ENCODE results near the gene NPFF. TPM values are rescaled to one million over a fixed set of nuclear protein-coding genes. Genes with fewer than 3 reads are reported as not detected.

NPFF gene
- total and polyA plus RNA-seq, 2 donors (not counting 3 experiments of a cell fraction or from before 2014, with no cell fraction given) = not detected

DNA sequence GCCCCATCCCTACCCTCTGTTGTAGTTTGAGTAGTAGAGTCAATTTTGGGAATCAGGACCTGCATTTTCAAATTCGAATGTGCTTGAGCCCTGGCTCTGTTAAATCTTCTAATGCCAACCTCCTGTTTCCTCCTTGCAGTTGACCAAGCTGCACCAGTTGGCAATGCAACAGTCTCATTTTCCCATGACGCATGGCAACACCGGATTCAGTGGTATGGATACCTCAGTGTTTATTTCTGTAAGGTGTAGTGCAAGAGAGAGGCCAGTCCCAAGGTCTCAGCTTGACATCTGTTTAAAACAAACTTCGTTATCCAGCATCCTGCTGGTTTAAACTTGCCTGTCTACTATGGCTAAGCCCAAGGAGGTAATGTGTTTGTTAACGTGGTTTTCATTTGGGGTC lies 40.2 kb downstream of the NPFF start:
- no peaks in the 10 kb centered on the region for H3K9me1 ChIP-seq (replicated peaks; ENCODE audit: control insufficient read depth, extremely low read depth, insufficient read depth, low read length)
- H3K79me2 ChIP-seq (ENCODE audit: control insufficient read depth, insufficient read depth, low read length) = peaks cover 78% of the 10 kb centered on the region
- H3K27ac ChIP-seq (ENCODE audit: insufficient read depth, low read depth, low read length) = no peak overlapping the region
- DNase-seq (ENCODE audit: low read depth, low spot score) (no peak), FAIRE-seq (no peak)
- CTCF ChIA-PET = interaction anchor here (1.8 kb wide), 1 partner anchor 15 kb away, joined by 4 read pairs; no protein-coding TSS in a partner anchor
- H3K4me1 ChIP-seq (ENCODE audit: control insufficient read depth, extremely low read depth, insufficient read depth, low read length) = no peaks in the 10 kb centered on the region
- no peaks in the 10 kb centered on the region for H3K27me3 ChIP-seq (ENCODE audit: control insufficient read depth in 2 of 2, insufficient read depth in 2 of 2, low read length in 2 of 2)
- H3K9me3 ChIP-seq (replicated peaks; ENCODE audit: control insufficient read depth, insufficient read depth, low read length) = no peaks in the 10 kb centered on the region
- no peak overlapping the region for H3K4me3 ChIP-seq (replicated peaks in 1 of 3; ENCODE audit: insufficient read depth in 1 of 3, low read depth in 1 of 3, low read length in 3 of 3)
- intact Hi-C loops (cut with micrococcal nuclease) (no loop called here), dilution Hi-C loops (cut with MboI; ENCODE audit: extremely low pct_ligation_motif_present, low sequenced_read_pairs) (no loop called here)
- no peak overlapping the region for H3K4me2 ChIP-seq (ENCODE audit: insufficient read depth, low read length)
- POLR2A ChIA-PET = no interaction called here
- H3K9ac ChIP-seq (replicated peaks; ENCODE audit: extremely low read depth, insufficient read depth, low read length) = no peak overlapping the region
- no peak for TF ChIP-seq MYC (IDR thresholded peaks at IDR 0.05; ENCODE audit: low read depth, low read length)
- no peak for TF ChIP-seq JUN (IDR thresholded peaks at IDR 0.05; ENCODE audit: borderline replicate concordance, insufficient read depth, insufficient read length, low read depth)
- TF ChIP-seq, protein P1, sequence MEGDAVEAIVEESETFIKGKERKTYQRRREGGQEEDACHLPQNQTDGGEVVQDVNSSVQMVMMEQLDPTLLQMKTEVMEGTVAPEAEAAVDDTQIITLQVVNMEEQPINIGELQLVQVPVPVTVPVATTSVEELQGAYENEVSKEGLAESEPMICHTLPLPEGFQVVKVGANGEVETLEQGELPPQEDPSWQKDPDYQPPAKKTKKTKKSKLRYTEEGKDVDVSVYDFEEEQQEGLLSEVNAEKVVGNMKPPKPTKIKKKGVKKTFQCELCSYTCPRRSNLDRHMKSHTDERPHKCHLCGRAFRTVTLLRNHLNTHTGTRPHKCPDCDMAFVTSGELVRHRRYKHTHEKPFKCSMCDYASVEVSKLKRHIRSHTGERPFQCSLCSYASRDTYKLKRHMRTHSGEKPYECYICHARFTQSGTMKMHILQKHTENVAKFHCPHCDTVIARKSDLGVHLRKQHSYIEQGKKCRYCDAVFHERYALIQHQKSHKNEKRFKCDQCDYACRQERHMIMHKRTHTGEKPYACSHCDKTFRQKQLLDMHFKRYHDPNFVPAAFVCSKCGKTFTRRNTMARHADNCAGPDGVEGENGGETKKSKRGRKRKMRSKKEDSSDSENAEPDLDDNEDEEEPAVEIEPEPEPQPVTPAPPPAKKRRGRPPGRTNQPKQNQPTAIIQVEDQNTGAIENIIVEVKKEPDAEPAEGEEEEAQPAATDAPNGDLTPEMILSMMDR (IDR thresholded peaks at IDR 0.05; ENCODE audit: extremely low read depth in 1 of 2, insufficient read depth in 1 of 2, low read depth in 1 of 2, low read length in 2 of 2) = no peak
- no peak for TF ChIP-seq POLR2A (IDR thresholded peaks at IDR 0.05; ENCODE audit: low read depth, low read length)
- TF ChIP-seq GATA2 (IDR thresholded peaks at IDR 0.05; ENCODE audit: insufficient read depth, insufficient read length, low read depth, low read length) = no peak
- no peak for TF ChIP-seq EZH2 (IDR thresholded peaks at IDR 0.05; ENCODE audit: borderline replicate concordance, low read depth, low read length, severe bottlenecking)
- no peak for TF ChIP-seq POLR2AphosphoS5 (IDR thresholded peaks at IDR 0.05; ENCODE audit: insufficient read depth, low read depth, low read length)
- TF ChIP-seq, protein P2, sequence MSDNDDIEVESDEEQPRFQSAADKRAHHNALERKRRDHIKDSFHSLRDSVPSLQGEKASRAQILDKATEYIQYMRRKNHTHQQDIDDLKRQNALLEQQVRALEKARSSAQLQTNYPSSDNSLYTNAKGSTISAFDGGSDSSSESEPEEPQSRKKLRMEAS (IDR thresholded peaks at IDR 0.05; ENCODE audit: insufficient read depth, insufficient read length) = no peak
- TF ChIP-seq FOS (IDR thresholded peaks at IDR 0.05; ENCODE audit: borderline replicate concordance, insufficient read depth, low read length) = no peak
- H4K20me1 ChIP-seq (replicated peaks; ENCODE audit: control insufficient read depth, extremely low read depth, insufficient read depth, low read length) = peaks cover 22% of the 10 kb centered on the region
- H3K36me3 ChIP-seq (ENCODE audit: control insufficient read depth in 2 of 2, extremely low read depth in 1 of 2, insufficient read depth in 2 of 2, low read length in 2 of 2) = peaks cover 79 to 83% of the 10 kb centered on the region in 2 experiments
- no TSS peak for BruUV-seq (replicated peaks)
- no peak overlapping the region for H2AFZ ChIP-seq (ENCODE audit: low read depth, low read length)

Measured in endothelial cell of umbilical vein (primary cell).